COLO829 (cell line): ENCODE data around the gene ZSCAN10.

ENCODE experiments used
- DNase-seq: peaks from one replicate; pipeline ENCODE4 v3.0.0; 2012; ENCODE audit warnings: low spot score

Gene ZSCAN10

GRCh38 chr16:3046641-3047386, 52.3 kb downstream of the ZSCAN10 start:
- DNase-seq = no peak

- no peak for DNase-seq
These were observed 53.1 kb downstream of the ZSCAN10 start, which contains the start of gene MMP25 for GRCh38 chr16:3045758-3046640. Gene MMP25 (plus strand): TSS chr16:3046561. CDS start chr16:3046918, 357 bp downstream.

- no peak for DNase-seq
These were observed 54.4 kb downstream of the ZSCAN10 start for GRCh38 chr16:3044708-3045107.

- DNase-seq = no peak
These were observed 56.7 kb downstream of the ZSCAN10 start for GRCh38 chr16:3042376-3042775.

GRCh38 chr16:3038896-3039295, 60.2 kb downstream of the ZSCAN10 start:
- DNase-seq = no peak
